HG03460 (cell line): ENCODE data around the gene CFAP69.
"Not testable (repeated sequence)": the region's sequence is repeated elsewhere in the genome, so short reads cannot be mapped to it uniquely, and the experiment has no call there.

Experiments
- ATAC-seq: cut with Tn5 transposase; IDR thresholded peaks from one replicate; pipeline ENCODE4 v1.9.1; 2021; ENCODE audit not compliant: unreplicated experiment

The CFAP69 gene

DNA sequence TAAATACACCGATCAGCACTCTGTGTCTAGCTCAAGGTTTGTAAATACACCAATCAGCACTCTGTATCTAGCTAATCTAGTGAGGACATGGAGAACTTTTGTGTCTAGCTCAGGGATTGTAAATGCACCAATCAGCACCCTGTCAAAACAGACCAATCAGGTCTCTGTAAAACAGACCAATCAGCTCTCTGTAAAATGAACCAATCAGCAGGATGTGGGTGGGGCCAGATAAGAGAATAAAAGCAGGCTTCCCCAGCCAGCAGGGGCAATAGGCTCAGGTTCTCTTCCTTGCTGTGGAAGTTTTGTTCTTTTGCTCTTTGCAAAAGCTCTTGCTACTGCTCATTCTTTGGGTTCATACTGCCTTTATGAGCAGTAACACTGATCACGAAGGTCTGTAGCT, 90.0 kb downstream of the CFAP69 start:
- ATAC-seq: not testable (repeated sequence)

DNA sequence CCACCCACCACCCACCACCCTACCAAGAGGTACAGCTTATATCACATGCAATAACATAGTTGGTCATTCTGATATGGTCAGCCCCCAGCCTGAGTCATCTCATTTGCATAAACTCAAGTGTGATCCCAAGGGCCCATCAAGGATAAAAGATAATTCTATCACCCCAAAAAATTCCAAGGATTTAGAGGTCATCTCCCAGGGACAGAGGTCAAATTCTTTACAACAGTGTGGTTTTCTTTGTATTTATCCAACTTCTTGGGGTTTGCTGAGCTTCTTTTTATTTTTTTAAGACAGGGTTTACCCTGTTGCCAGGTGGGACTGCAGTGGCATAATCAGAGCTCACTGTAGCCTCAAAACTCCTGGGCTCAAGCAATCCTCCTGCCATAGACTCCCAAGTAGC, 92.1 kb downstream of the CFAP69 start:
- no peak for ATAC-seq

DNA sequence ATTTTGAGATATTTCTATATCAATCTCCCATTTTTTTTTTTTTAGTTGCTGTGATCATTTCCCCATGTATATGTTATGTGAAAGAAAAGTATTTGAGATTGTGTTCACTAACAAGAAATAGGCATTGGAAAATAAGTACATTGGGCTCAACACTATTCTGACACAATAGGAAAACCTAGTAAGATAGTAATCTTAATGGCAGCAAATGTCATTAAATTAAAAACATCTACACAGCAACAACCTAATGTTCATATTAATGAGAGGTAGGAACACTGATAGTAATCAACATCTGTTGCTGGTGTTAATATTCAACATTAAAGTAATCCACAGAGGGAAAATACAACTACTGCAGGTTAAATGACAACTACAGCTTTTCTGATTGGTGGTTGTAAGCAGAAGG, 100.0 kb downstream of the CFAP69 start:
- no peak for ATAC-seq

DNA sequence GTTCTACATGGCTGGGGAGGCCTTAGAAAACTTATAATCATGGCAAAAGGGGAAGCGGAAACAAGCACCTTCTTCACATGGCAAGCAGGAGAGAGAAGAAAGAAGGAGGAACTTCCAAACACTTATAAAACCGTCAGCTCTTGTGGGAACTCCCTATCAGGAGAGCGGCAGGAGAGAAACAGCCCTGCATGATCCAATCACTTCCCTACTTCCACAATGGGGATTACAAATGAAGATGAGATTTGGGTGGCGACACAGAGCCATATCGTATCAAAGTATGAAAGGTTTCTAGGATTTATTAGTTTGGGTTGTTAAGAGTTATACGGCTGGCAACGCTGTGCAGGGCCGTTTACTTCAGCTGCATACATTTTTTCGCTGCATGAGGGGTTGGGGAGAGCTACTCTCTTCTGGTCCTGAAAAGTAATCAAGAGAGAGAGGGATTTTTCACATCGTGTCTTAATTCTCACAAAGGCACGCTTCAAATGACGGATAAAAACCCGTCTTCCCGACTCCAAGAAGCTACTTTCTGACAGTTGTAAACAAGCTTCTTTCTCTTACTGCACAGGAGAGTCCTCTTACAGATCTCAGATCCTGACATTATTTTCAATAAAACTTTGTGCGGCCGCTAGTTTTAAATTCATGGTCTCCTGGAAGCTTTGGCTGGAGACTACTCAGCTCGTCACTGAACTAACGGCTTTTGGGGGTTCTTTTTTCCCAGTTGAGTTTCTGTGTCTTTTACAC, 100.8 kb downstream of the CFAP69 start:
- peak; percentile 14 for ATAC-seq

DNA sequence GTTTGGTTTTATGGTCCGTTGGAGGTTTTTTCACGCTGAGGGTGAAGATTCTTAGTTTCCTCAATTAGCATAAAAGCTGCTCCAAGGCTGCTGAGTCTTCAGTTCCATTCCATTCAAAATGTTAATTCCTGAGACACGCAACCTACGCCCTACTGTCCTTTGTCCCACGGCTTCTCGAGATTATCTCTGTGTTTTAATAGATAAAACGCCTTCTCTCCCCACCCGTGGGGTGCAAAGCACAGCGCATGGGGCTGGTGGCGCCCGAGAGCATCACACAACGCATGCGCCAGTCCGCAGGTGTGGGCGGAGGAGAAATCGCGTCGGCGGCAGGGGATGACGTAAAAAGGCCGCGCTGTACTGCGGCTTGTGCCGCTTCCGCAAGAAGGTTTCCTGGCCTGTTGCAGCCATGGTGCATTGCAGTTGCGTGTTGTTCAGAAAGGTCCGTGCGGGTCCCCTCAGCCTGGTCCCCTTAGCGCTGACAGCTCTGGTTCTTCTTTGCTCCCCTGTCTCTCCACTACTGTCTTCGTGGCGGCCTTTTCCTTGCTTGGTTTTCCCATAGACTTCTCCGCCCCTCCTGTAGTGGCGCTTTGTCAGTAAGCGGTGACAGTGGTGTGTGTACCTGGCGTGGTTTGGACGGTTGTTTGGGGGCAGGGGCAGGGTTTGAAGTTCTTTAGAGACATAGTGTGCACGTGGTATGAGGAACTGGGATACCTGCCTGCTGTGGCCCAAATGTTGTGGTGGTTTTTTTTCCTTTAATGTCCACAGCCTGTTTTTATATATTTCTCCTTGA, 101.6 kb downstream of the CFAP69 start, which contains the start of gene GTPBP10:
Gene GTPBP10 (plus strand): TSS at position 381 of the 790 bp plus-strand sequence. CDS start 26 bp downstream, at position 407.
- ATAC-seq: peak; percentile 96

DNA sequence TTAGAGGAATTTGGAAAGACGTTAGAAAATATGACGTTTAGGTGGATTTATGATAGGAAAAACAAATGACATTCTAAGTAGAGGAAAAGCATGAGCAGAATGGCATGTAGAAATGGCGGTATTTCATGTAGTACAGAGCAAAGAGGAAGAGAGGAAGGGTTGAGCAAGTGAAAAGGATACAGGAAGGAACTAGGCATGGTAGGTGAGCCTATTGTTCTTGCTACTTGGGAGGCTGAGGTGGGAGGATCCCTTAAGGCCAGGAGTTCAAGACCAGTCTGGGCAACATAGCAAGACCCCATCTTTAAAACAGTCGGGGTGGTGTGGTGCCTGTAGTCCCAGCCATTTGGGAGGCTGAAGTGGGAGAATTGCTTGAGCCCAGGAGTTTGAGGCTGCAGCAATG, 102.8 kb downstream of the CFAP69 start:
- ATAC-seq: no peak

DNA sequence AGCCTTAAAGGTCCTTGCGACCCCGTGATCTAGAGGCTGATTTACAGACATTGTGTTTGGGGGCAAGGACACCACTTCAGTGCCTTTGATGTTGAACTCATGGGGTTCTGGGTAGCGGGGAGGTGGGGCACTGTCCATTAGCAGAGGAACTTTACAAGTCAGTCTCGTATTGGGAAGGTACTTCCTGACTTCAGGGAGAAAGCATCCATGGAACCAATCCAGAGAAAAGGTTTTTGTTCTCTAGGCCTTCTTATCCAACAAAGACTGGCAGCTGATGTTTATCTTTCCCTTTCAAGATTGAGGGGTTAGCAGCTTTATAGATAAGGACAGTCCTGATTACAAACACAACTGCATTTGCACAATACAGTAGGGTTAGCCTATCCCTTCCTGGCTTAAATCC, 104.3 kb downstream of the CFAP69 start:
- ATAC-seq: no peak

DNA sequence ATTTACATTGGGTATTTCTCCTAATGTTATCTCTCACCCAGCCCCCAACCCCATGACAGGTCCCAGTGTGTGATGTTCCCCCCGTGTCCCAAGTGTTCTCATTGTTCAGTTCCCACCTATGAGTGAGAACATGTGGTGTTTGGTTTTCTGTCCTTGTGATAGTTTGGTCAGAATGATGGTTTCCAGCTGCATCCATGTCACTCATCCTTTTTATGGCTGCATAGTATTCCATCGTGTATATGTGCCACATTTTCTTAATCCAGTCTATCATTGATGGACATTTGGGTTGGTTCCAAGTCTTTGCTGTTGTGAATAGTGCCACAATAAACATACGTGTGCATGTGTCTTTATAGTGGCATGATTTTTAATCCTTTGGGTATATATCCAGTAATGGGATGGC, 105.1 kb downstream of the CFAP69 start:
- not testable (repeated sequence) for ATAC-seq

DNA sequence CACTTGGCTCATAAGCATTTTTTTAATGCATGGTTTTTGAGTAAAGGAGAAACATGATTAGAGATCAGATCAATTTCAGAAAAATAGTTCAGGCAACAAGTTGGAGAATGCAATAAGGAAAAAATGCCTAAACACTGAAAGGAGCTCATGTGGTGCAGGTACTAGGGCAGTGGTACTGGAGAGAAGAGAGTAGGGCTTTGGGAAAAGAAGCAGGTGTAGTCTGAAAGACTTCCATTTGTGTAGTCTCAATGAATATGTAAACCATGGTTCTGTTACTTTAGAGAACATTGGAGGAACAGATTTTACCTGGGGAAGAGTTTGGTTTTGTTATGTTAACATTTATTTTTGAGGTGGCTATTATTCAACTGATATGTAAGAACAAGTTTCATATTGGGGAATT, 107.0 kb downstream of the CFAP69 start:
- ATAC-seq: no peak
